EH (cell line): ENCODE data around the gene CRYBG2.

ENCODE experiments used
- DNase-seq: peaks from one replicate; pipeline ENCODE4 v3.0.0-alpha.2; 2015; ENCODE audit warnings: low read depth

The CRYBG2 gene

DNA sequence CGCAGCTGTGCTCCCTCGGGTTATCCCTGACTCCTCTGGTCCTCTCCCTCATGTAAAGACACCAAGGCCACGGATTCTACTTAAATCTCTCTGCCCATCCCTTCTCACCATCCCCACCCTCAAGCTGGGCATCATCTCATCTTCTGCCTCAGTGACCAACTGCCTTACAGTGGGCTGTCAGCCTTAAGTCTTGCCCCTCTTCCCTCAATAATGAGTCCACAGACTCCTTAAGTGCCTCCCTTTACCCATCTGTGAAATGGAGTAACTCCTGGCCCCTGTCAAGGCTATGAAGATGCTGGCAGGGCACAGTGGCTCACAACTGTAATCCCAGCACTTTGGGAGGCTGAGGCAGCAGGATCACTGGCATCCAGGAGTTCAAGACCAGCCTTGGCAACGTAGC lies 62.0 kb downstream of the CRYBG2 start:
- DNase-seq: no peak

GRCh38 chr1:26291433-26291832 lies 62.5 kb downstream of the CRYBG2 start:
- DNase-seq: no peak

- DNase-seq: no peak
These were observed 63.1 kb downstream of the CRYBG2 start for GRCh38 chr1:26290882-26291261.

DNA sequence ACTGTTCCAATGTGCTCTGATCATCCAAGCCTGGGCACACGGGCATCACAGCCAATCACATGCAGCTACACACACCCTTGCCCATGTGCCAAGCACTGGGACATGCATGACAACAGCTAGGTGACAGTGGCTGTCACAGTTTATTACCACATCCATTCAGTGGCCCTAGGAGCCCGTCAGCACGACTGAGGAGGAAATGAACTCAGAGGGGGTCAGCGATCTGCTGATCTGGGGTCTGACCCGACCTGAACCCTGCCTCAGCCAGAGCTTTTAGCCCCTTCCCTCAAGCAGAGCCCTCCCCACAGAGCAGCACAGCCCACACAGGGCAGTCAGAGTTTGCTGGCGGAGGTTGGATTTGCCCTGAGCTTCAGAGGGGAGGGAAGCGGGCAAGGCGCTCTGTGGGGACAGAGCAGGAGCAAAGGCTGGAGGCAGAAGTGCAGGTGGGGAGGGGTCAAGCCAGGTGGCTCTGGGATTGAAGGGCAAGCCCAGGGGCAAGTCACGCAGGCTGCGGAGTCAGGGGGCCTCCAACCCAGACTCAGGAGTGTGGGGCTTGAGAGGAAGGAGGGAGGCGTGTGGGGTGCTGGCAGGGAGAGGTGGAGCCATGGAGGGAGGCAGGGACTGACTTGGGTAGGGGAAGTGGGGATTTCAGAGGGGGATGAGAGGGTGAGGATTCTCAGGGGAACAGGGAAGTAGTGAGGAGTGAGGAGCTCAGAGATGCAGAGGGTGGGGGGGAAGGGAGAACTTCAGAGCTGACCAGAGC lies 63.6 kb downstream of the CRYBG2 start:
- DNase-seq: no peak

DNA sequence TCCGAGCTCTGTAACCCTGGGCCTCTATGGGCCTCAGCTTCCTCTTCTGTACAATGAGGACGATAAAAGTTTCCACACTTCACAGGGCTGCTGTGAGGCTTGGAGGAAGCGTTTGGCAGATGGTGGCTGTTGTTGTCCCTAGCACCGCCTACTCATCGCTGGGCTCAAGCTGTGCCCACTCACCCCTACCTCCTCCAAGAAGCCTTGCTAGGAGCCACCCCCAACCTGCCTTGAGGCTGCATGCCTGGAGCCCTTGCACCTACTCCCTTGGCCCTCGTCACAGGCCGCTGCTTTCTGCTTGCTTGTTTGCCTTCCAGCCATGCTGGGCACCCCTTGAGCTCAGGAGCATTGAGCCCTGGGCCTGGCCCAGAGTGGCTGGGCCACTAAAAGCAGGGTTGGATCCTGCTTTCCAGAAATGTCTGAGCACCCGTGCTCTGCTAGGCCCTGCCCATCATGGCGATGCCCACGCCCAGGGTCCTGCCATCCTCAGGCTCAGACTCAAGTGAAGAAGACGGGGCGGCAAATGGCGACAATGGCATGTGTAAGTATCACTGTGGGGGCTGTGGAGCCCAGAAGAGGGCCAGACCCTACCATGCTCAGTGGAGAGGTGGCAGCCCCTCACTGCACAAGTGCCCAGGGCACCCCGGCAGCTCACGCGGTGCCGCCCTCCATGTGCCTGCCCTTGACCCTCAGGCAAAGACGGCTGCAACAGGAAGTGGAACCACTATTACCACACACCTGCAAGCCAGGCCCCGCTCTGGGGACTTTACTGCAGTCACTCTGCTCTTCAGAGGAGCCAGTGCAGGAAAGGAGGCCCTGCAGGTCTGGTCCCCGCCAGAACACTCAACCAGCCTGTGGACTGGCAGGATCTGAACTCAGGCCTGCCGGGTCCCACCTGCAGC lies 64.5 kb downstream of the CRYBG2 start:
- no peak for DNase-seq

- no peak for DNase-seq
These were observed 65.5 kb downstream of the CRYBG2 start for GRCh38 chr1:26288311-26288941.

- no peak for DNase-seq
These were observed 66.1 kb downstream of the CRYBG2 start for GRCh38 chr1:26287811-26288210.

DNA sequence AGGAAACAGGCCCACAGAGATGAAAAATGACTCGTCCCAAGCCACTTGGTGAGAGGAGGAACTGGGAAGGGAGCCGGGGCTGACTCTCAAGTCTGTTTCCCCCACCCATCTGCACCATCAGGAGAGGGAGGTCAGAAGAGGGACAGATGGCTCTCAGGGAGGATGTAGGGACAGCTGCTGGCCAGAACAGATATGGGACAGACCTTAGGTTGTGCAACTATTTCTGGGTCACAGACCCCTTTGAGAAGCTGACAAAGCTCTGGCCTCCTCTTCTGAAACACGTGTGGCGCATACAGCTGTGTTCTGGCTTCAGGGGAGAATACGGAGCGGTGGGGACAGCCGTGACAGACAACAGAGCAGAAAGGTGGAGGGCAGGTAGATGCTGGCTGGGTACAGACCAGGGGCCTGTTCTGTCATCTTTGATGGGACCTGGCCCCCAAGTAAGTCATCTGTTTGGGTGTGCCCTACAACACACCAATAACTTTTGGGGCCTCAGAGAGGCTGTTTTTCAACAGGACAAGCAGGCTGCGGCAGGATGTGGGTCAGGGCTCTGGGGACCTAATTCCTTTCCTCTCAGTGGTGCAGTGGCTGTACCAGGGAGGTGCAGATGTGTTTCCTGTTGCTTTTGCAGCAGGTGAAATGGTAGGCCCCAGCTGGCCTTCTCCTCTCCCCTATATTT lies 66.8 kb downstream of the CRYBG2 start:
- DNase-seq: peak; percentile 46

- no peak for DNase-seq
These were observed 67.9 kb downstream of the CRYBG2 start for GRCh38 chr1:26286064-26286416.

DNA sequence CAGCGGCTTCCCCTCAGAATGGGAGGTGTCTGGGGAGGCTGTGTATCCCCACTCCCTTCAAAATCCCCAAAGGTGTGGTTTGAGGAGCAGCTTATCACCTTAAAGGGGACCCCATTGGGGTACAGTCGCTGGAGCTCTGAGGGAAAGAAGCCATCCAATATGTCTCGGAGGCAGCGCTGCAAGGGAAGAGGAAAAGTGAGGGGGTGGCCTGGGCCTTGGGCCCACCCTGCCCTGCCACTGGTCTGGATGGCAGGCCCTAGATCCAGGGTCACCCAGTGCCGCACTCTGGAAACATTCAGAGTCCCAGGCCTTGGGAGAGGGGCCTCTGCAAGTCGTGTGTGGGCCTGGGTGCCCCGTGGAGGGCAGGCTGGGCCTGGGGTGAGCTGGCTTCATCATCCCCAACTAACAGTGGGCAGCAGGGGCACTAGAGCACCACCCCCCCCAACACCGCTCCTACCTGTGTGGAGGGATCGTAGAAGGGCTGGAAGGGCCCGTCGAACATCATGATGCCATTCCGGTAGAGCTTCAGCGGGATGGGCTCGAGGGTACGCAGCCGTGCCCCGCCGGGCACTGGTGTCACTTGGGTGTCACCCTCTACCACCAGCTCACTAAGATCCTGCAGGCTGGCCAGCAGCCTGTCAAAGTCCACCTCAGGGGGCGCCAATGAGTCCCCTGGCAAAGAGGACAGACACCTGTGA lies 68.4 kb downstream of the CRYBG2 start:
- DNase-seq: no peak

DNA sequence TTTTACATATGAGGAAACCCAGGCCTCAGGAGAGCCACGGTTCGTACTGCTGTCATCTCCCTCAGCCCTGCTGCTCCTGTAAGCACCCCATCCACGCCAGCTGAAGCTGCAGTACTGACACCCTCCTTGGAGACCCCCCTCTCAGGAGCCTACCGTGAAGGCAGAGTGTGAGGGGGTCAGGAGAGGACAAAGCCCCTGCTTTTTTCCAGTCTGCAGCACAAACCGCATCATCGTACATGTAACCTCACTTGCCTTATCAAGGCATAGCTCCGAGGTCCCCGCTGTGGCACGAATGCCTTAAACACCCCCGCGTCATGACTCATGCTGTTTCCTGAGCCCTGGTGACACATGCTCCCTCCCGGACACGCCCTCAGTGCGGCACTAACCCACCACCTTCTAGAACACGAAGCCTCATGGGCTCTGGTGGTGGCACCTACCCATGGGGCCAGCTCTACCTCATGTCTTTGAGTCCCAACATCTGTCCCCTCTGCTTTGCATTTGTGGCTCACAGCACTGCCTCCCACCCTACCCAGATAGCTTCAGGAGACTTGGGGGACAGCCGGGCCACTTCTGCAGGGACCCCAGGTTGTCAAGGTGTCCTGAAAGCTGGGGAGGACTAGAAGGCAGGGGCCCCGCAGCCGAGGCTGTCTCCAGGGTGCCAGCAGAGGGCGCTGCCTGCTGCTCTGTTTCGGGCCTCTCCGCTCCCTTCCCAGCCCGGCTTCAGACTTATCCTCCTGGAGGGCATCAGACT lies 69.2 kb downstream of the CRYBG2 start:
- DNase-seq: peak; percentile 97

- no peak for DNase-seq
These were observed 69.9 kb downstream of the CRYBG2 start for GRCh38 chr1:26283871-26284596.

- DNase-seq: no peak
These were observed 70.6 kb downstream of the CRYBG2 start for GRCh38 chr1:26283279-26283853.

DNA sequence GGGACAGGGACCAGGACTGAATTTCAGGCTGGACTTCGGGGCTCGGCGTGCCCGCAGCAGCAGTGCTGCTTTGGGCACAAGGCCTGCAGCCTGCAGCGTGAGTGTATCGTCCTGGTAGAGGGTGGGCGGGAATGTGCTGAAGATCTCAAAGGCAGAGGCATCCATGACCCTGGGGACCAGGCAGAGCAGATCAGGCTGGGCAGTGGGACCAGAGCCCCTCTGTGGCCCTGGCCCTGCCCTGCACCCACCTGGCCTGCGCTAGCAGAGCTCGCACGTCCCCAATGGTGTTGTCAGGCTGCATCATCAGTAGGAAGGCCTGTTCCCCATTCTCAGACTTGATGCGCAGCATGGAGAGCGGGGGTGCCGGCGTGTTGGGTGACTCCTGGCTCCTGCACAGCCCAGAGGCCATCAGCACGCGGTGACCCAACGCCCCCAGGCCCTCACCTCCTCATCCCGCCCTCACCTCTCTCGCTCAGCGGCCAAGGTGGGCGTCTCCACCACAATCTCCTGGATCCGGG lies 71.5 kb downstream of the CRYBG2 start:
- DNase-seq: no peak

DNA sequence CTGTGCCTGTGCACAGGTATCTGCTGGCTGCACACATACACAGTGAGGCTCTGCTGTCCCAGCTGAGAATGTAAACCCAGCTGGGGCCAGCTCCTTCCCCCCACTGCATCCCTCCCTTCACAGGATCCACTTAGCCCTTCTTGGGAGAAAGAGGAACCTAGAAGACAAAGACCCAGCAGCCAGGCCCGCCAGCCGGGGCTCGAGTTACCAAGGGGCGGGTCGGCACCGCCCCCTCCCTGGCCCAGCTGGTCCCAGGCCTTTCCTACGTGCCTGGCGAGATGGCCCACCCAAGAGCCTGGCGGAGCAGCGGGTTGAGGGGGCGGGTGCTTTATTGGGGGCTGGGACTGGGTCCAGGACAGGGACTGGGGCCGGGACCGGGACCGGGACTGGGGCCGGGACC lies 72.0 kb downstream of the CRYBG2 start:
- peak; percentile 46 for DNase-seq

- peak; percentile 62 for DNase-seq
These were observed 72.6 kb downstream of the CRYBG2 start for GRCh38 chr1:26281091-26281958.

DNA sequence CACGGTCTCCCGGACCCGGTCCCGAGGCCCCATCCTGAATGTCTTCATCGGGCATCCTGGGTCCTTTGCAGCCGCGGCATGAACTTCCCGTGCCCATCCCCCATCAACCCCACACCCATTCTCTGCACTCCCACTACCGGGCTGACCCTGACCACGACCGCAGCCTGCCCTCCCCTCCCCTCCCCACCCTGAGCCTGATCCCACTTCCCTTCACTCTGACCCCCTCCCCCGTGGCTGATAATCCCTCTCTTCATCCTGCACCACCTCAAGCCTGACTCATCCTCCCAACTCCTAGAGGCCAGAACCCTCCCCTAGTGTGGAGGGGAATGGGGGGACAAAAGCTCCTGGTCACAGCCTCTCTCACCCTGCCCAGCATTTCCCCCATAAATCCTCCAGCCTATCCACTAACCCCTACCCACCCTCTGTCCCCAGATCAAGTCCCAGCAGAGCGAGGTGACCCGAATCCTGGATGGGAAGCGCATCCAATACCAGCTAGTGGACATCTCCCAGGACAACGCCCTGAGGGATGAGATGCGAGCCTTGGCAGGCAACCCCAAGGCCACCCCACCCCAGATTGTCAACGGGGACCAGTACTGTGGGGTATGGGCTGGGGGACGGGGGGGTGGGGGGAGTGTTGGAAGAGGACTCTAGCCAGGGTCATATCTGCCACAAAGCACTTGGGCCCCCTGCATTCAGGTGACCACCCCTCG lies 73.4 kb downstream of the CRYBG2 start:
- DNase-seq: peak; percentile 64
